Transverse colon (tissue), 4 donors: ENCODE data around the gene GMDS.

Experiments used
- EP300 ChIP-seq: sonication (generic); formaldehyde crosslinking; IDR thresholded peaks from one replicate; pipeline ENCODE4 v1.6.1; 2017; ENCODE audit warnings: antibody characterized with exemption, low read depth
- POLR2A ChIP-seq: fragments of 450-650 bp; IDR thresholded peaks from one replicate; pipeline ENCODE4 v1.6.1; 2016; ENCODE audit warnings: antibody characterized with exemption, mild to moderate bottlenecking, moderate library complexity
- POLR2AphosphoS5 ChIP-seq, 3 donors: sonication (generic); formaldehyde crosslinking; IDR thresholded peaks; one replicate each; pipeline ENCODE4 v1.6.1; 2016; ENCODE audit warnings: antibody characterized with exemption in 3 of 3
- TF ChIP-seq, protein P1 (sequence below), 5 experiments: fragments of 200-600 bp in 3 of 5; fragments of 450-650 bp in 2 of 5; sonication (generic) in 3 of 5; IDR thresholded peaks; 1 replicate in 2 of 5; 2 replicates in 3 of 5; pipeline ENCODE4 v1.5.1; 2016 to 2017; ENCODE audit warnings: antibody characterized with exemption in 5 of 5, inconsistent platforms in 3 of 5, mild to moderate bottlenecking in 2 of 5, moderate library complexity in 1 of 5

DNA sequence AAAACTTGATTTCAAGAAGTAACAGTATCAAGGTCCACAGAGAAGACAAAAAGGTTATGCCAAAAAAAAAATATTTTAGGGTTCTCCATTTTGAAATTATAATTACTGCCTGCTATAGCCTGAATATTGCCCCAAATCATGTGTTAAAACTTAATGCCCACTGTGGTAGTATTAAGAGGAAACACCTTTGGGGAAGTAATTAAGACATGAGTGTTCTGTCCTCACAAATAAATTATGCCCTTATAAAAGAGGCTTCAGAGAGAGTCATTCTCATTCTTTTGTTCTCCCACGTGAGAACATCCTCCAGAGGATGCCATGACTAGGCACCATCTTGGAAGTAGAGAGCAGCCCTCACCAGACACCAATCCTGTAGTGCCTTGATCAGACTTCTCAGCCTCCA, 66.2 kb downstream of the GMDS start:
- TF ChIP-seq, protein P1, sequence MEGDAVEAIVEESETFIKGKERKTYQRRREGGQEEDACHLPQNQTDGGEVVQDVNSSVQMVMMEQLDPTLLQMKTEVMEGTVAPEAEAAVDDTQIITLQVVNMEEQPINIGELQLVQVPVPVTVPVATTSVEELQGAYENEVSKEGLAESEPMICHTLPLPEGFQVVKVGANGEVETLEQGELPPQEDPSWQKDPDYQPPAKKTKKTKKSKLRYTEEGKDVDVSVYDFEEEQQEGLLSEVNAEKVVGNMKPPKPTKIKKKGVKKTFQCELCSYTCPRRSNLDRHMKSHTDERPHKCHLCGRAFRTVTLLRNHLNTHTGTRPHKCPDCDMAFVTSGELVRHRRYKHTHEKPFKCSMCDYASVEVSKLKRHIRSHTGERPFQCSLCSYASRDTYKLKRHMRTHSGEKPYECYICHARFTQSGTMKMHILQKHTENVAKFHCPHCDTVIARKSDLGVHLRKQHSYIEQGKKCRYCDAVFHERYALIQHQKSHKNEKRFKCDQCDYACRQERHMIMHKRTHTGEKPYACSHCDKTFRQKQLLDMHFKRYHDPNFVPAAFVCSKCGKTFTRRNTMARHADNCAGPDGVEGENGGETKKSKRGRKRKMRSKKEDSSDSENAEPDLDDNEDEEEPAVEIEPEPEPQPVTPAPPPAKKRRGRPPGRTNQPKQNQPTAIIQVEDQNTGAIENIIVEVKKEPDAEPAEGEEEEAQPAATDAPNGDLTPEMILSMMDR (IDR thresholded peaks at IDR 0.05) = no peak
- TF ChIP-seq EP300 = no peak
- TF ChIP-seq POLR2A = no peak
- no peak for TF ChIP-seq POLR2AphosphoS5 (IDR thresholded peaks at IDR 0.05)
